Stimulated activated CD8-positive, alpha-beta memory T cell treated with anti-CD3 and anti-CD28 coated beads, Interleukin-12 subunit alpha, Interleukin-12 subunit beta, amount 100 ng/mL, for 24 hours (primary cell): ENCODE data around the gene SPATC1L.
A peak's percentile ranks its signal among the peaks of the same experiment; 100 is the strongest.
"Not testable (repeated sequence)": the region's sequence is repeated elsewhere in the genome, so short reads cannot be mapped to it uniquely, and the experiment has no call there.

Experiments used
- DNase-seq: peaks from one replicate; pipeline ENCODE4 v3.0.0-alpha.2; 2020; ENCODE audit errors: extremely low read depth

Gene SPATC1L

GRCh38 chr21:46200877-46201803 is 16.9 kb upstream of the SPATC1L start:
- DNase-seq: not testable (repeated sequence)

GRCh38 chr21:46199436-46200373 is 15.4 kb upstream of the SPATC1L start:
- DNase-seq: no peak

- no peak for DNase-seq
Observed at GRCh38 chr21:46196733-46197132, 12.5 kb upstream of the SPATC1L start.

GRCh38 chr21:46195595-46196195 is 11.4 kb upstream of the SPATC1L start:
- DNase-seq: no peak

- no peak for DNase-seq
Observed at GRCh38 chr21:46194374-46195334, 10.4 kb upstream of the SPATC1L start.

- no peak for DNase-seq
Observed at GRCh38 chr21:46193829-46194373, 9.6 kb upstream of the SPATC1L start.

- DNase-seq: no peak
Observed at GRCh38 chr21:46191686-46192575, 7.7 kb upstream of the SPATC1L start.

- no peak for DNase-seq
Observed at GRCh38 chr21:46191257-46191685, 7.0 kb upstream of the SPATC1L start.

- DNase-seq: no peak
Observed at GRCh38 chr21:46190491-46191131, 6.4 kb upstream of the SPATC1L start.

GRCh38 chr21:46189959-46190490 is 5.8 kb upstream of the SPATC1L start:
- DNase-seq: no peak

- DNase-seq: no peak
Observed at GRCh38 chr21:46189213-46189958, 5.1 kb upstream of the SPATC1L start.

- DNase-seq: no peak
Observed at GRCh38 chr21:46188226-46189212, 4.3 kb upstream of the SPATC1L start.

GRCh38 chr21:46187814-46188213 is 3.6 kb upstream of the SPATC1L start:
- no peak for DNase-seq

- DNase-seq: no peak
Observed at GRCh38 chr21:46187261-46187660, 3.0 kb upstream of the SPATC1L start.

- DNase-seq: no peak
Observed at GRCh38 chr21:46185716-46186115, 1.5 kb upstream of the SPATC1L start.

- DNase-seq: peak; percentile 45
Observed at GRCh38 chr21:46184625-46185555, 631 bp upstream of the SPATC1L start.
